Kidney glomerular epithelial cell (primary cell): ENCODE measurements around the gene PIGO.

Experiments
- DNase-seq: peaks from one replicate; lab custom pipeline; 2025; lab: John Stamatoyannopoulos, UW

The PIGO gene

DNA sequence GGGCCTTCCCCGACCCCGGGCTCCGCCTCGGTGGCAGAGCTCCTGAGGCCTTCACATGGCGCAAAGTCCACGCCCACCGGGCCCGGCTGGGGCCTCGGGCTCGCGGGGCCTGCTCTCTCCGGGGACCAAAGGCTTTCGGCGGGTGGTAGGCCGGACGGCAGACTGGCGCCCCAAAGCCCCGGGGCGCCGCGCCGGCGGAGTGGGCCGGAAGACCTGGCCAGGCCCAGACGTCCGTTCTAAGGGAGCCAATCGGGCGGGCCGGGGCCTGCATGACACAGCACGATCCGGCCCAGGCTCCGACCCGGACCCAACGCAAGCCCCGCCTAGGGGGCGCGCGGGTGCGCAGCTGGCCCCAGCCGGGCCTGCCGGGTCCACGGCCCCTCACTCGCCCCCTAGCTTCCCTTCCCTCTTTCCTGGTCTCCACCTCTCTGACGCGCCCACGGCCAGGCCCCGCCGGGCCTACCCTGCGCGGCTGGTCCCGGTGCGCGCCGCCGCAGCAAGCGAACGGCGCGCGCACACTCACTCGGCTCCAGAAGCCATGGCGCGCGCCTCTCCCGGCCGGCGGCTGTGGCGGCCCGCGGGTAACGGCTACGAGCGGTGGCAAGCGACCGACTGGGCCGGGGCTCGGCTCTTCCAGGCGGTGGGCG lies 24.5 kb downstream of the PIGO start:
- peak; percentile 74 for DNase-seq

DNA sequence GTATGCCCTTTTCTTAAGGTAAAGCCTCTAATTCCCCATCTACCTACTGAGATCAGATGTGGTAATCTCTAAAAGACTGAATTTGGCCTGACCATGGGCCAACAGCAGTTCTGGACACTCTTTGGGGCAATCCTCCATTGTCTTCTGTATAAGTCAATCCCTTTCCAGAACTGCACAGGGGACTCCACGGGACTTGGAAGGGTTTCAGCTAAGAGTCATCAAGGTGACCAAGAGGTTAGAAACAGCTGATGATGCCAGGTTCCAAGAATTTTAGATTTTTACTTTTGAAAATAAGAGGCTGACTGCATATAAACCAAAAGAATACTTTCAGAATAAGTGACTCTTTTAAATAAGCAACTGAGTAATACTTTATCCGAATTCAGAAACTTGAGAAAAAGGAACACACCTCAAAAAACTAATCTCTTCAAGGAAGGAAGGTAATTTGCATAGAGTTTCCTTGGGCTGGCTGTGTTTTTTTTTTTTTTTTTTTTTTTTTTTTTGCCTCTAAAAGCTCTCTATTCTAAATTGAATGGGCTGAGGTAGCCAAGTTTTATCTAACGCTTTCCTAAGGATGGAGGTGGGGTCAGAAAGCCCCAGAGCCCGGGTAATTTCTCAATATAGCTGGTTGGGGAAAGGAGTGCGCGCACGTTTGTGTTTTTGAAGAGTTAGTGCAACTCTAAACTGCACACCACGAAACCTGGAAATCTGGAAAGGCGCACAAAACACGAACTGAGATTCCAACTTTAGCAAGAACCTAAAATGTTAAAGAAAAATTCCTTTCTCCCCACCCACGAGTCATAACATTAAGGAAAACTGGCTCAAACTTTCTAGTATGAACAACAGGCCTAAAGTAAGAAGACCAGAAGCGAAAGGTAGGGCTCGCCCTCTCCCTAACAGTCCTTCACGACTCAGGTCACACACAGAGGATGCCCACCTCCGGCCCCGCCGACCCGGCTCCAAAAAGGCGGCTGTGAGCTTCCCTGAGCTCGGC lies 25.3 kb downstream of the PIGO start:
- DNase-seq = peak; percentile 39

DNA sequence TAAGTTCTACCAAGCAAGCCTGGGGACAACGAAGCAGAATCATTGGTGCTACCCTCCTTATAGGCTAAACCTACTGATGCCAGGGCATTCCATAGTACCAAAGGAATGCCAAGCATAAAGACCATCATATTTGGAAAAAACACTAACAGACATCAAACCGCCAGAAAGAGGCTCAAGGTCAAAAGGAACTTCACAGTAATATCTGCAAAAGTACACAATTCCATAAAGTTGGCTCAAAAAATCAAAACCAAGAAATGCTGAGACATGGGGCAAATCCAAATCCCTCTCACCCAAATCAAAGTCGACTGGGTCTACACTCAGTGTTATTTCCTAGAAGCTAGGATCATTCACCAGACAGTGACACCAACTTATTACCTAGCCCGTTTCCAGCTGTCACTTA lies 27.4 kb downstream of the PIGO start:
- DNase-seq = no peak

DNA sequence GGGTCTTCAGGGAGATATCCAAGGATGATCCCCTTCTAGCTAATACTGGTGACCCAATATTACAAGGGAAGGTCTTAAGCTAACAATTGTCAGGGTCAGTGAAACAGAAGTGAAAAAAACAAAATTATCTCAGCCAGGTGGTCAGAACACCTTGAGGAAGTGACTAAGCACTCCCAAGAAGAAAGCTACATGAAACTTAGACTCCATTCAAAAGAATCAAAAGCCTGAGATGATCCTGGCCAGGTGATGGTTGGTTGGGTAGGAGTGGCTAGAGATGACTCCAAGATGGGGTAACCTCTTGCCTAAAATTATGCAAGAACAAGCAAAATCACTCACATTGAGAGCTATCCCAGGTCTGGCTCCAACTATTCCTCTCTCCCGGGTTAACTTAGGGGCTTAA lies 29.3 kb downstream of the PIGO start:
- DNase-seq = no peak

DNA sequence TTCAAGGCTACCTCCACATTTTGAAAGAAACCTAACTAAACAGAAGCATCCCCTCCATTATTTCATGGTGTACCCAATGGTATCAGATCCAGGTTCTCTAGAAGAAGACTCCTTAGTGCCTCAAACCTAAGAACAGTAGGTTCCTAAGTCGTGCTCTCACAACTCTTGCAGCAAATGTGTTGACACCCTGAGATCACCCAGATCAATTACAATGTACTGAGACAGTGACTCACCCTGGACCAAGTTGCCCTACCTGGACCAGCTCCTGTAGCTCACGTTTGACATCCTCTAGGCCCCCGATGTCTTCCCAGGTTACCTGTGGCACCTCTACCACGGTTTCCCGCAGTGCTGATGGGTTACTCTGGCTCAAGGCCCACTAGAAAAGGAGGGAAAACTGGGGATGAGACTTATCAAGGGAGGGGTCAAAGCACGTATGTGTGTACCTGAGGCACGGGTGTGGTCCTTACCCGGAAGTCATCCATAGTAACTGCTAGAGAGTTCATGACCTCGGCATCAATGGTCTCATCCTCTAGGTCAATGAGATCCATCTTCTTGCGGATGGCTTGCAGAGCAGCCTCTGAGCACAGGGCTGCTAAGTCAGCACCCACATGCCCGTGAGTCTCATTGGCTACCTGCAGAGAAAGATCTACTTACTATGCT lies 35.7 kb downstream of the PIGO start:
- DNase-seq = no peak

DNA sequence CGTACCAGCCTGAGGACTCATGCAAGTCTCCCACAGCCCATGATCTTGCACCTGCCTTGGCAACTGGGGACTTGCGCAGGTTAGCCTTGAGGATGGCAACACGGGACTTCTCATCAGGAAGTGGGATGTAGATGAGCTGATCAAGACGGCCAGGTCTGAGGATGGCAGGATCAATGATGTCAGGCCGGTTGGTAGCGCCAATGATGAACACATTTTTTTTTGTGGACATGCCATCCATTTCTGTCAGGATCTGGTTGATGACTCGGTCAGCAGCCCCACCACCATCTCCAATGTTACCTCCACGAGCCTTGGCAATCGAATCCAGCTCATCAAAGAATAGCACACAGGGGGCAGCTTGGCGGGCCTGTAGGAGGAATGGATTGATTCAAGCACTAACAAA lies 37.0 kb downstream of the PIGO start:
- no peak for DNase-seq

DNA sequence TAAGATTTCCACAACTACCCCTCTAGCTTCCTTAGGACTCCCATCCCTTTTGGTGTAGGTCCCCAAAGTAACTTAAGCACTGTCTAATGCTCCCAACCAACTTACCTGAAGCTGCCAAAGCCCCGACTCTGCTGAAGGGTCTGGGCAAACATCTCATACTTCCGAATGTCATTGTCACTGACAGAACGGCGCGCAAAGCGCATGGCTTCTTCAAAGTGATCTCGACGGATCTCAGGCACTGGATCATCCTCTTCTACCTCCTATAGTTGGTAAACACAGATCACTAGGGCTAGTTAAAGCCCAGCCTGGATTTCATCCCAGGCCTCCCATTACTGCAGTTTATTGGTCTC lies 39.1 kb downstream of the PIGO start:
- no peak for DNase-seq

DNA sequence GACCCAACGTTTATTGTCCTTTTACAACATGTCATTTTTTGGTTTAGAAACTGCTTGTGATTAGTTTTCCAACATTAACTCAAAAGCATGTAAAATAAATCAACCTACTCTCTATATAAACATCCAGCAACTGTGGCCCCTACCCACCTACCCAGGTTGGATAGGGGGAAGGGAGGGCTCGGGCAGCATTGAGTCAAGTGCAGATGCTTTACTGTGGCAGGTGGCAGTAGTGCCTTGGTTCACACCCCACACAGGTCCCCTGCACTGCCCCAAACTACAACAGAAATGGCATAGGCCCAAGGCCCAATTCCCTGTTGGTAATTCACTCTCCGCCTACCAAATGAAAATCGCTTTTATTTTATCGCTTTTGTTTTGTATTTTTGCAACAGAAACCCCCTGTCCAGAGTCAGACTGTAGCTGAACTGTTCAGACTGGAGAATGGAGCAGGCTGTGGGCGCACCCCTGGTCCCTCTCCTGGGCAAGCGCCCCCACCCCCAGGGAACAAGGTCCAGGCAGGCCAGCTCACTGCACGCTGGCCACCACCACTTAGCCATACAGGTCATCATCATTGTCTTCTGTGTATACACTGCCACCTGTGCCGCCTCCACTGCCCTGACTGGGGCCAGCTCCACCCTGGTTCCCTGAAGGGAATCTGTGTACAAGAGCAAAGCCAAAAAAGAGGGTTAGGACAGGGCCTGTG lies 39.7 kb downstream of the PIGO start:
- no peak for DNase-seq

DNA sequence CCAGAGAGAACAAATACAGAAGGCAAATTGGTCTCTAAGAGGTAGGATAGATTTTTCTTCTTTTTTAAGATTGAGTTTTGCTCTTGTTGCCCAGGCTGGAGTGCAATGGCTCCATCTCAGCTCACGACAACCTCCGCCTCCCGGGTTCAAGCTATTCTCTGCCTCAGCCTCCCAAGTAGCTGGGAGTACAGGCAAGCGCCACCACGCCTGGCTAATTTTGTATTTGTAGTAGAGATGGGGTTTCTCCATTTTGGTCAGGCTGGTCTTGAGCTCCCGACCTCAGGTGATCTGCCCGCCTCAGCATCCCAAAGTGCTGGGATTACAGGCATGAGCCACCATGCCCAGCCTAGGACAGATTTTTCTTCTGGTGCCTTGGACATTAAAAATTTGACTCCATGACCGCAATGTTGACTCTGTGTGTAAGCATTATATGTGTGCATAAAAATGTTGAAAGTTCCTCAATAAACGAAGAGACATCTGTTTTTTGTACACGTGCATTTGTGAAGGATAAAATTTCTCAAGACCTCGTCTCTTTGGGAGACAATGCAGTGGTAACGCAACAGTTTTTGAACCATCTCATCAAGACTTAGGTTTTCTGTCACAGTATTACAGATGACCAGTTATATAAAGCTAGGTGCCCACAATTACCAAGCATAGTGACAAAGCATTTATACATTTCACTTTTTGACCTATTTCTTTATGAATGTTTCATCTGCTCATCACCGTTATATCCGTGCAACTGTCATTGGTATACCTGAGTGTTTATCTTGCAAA lies 41.3 kb downstream of the PIGO start:
- no peak for DNase-seq

DNA sequence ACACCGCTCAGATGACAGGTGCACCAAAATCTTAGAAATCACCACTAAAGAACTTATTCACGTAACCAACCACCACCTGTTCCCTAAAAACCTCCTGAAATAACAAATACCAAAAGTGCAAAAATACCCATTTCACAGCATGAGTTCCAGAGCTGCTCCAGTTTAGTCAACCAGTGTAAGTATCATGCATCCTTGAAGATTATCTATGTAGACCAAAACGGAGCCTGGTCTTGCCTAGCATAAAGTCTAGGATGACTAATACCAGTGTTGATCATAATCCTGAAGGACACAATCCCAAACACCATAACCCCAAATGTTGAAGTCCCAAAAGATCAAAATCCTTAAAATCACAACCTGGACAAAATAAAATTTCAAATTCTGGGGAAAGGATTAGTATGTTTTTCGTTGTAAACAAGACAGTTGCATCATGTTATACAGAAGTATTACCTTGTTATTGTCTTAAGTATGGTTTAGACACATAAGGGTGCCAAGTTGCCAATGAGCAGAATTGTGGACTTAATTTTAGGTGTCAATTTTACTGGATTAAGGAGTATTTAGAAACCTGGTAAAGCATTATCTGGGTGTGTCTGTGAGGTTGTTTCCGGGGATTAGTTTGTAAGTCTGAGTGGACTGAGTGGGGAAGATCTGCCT lies 42.1 kb downstream of the PIGO start:
- DNase-seq = no peak

DNA sequence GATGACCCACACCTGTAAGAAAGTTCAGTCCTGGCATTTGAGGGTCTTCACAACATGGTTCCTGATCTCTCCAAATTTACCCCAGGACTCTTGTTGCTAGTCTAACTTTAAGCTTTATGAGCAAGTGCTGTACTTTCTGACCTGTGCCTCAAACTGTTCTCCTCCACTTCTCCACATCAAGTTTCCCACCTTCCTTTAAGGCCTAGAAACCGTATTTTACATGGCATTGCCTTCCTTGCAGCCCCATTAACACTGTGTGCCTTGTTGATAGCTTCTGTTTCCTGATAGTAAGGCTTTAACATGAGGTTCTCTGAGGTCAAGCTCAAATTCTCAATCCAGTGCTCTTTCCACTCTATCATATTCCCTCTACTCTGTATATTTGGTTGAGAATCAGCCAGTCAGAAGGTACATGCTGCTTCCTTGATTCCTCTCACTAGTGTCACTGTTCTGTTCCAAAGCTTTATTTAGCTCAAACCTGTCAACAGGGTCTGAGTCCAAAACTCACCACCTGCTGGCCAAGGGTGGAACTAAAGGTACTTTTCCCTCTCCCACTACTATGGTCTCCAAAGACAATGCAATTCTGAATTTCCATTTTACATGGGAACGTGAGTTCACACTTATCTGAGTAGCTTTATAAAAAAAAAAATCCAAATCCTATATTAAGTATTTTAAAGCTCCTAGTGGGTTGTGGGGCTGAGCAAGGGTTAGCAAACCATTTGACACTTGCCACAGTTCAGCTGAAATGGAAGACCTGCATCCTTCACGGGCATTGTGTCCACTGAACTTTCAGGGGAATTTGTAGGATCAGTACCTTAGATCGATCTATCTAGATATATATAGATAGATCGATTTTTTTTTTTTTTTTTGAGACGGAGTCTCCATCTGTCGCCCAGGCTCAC lies 45.1 kb downstream of the PIGO start:
- no peak for DNase-seq

DNA sequence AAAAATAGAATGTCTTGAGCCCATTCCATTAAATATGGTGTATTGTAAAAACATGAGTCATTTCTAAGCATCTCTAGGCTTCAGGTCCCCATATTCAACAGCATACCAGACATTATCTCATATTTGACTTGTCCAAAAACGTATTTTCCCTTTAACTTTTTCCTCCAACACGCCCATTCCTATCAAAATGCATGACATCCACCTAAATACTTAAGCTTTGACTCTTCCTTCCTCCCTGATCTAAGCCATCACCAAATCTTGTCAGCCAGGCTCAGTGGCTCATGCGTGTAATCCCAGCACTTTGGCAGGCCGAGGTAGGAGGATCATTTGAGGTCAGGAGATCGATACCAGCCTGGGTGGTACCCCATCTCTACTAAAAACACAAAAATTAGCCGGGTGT lies 47.9 kb downstream of the PIGO start:
- DNase-seq = no peak

DNA sequence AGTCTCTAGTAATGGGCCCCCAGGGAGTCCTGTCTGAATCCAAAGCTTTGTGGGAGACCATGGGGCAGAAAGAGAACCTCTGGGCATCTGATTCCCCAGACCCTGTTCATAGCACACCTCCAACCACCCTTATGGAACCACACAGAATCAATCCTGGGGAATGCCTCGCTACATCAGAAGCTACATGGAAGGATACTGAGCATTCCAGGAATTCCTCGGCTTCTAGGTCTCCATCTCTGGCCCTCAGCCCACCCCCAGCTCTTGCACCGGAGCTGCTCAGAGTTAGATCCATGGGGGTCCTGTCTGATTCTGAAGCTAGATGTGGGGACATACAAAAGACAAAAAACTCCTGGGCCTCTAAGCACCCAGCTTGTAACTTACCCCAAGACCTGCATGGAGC lies 52.3 kb downstream of the PIGO start:
- no peak for DNase-seq

DNA sequence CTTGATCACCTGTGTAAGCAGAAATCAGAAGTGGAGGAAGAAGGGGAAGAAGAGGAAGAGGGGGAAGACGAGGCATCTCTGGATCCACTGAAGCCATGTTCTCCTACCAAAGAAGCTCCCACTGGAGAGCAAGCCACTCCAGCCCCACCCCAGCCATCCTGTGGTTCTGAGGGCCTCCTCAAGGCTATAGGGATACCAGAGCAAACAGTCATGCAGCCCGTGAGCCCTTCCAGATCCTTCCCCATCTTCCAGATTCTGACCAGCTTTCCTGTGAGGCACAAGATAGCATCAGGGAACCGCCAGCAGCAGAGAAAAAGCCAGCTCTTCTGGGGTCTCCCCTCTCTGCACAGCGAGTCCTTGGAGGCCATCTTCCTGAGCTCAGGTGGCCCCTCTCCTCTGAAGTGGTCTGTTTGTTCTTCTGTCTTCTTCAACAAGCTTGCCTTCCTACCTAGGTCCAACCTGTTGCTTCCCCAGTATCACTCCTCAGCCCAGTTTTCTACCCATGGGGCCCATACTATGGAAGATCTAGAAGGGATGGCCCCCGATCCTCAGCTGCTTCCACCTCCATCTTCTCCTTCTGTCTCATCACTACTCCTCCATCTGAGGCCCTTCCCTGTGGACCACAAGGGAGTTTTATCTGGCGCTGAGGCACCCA lies 53.4 kb downstream of the PIGO start:
- no peak for DNase-seq

DNA sequence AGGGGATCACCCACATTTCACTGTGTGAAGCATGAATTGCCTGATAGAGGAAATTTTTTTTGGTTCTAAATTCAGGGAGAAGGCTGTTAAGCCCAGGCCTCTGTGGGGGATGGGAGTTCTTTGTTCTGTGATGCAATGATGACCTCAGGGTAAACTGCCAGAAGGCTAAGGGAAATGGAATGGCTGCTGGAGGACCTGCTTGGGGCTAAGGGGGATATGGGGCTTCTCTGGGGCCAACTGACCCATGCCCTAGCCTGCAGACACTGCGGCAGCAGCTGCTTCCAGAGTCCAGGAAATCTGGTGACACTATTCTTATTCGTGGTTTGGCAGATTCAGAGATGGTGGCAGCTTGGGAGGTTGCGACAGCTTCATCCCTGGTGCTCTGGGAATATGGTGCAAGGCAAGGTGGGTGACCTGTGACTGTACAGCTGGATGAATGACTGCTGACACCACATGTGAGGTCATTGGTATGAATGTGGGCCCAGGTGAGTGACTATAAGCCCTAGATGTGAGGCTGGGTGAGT lies 54.2 kb downstream of the PIGO start:
- no peak for DNase-seq
